ENCODE measurements around the gene RPS6KA2. TPM values are rescaled to one million over a fixed set of nuclear protein-coding genes. Genes with fewer than 3 reads are reported as not detected.

RPS6KA2 gene
- total and polyA plus RNA-seq, 2 donors (not counting 3 experiments of a cell fraction or from before 2014, with no cell fraction given), result 54.5 to 75.8 TPM

- intact Hi-C loops (cut with micrococcal nuclease), result no loop called here
- H3K36me3 ChIP-seq (ENCODE audit: control insufficient read depth in 2 of 2, extremely low read depth in 1 of 2, insufficient read depth in 2 of 2, low read length in 2 of 2), result peaks cover 2 to 9% of the 10 kb centered on the region in 2 experiments
- ChIA-PET CTCF (interaction anchor here (1.2 to 2.9 kb wide), 3 partner anchors 10 to 17 kb away, joined by 3 to 8 read pairs (median 5); no protein-coding TSS in a partner anchor), POLR2A (interaction anchor here (1.3 kb wide), 1 partner anchor 61 kb away, joined by 3 read pairs; no protein-coding TSS in a partner anchor)
- no peak overlapping the region for H2AFZ ChIP-seq (ENCODE audit: low read depth, low read length)
- no peak overlapping the region for H3K4me3 ChIP-seq (replicated peaks in 1 of 3; ENCODE audit: insufficient read depth in 1 of 3, low read depth in 1 of 3, low read length in 3 of 3)
- H4K20me1 ChIP-seq (replicated peaks; ENCODE audit: control insufficient read depth, extremely low read depth, insufficient read depth, low read length), result no peaks in the 10 kb centered on the region
- H3K9me3 ChIP-seq (replicated peaks; ENCODE audit: control insufficient read depth, insufficient read depth, low read length), result no peaks in the 10 kb centered on the region
- peaks cover 3% of the 10 kb centered on the region for H3K79me2 ChIP-seq (ENCODE audit: control insufficient read depth, insufficient read depth, low read length)
- no TSS peak for BruUV-seq (replicated peaks)
- dilution Hi-C loops (cut with MboI; ENCODE audit: extremely low pct_ligation_motif_present, low sequenced_read_pairs), result no loop called here
- H3K27ac ChIP-seq (ENCODE audit: insufficient read depth, low read depth, low read length), result no peak overlapping the region
- FAIRE-seq, result peak; percentile 26
- H3K27me3 ChIP-seq (ENCODE audit: control insufficient read depth in 2 of 2, insufficient read depth in 2 of 2, low read length in 2 of 2), result no peaks in the 10 kb centered on the region
- DNase-seq (ENCODE audit: low read depth, low spot score), result peak; percentile 42
- no peak overlapping the region for H3K4me2 ChIP-seq (ENCODE audit: insufficient read depth, low read length)
- H3K4me1 ChIP-seq (ENCODE audit: control insufficient read depth, extremely low read depth, insufficient read depth, low read length), result peaks cover 22% of the 10 kb centered on the region
- TF ChIP-seq MYC (IDR thresholded peaks at IDR 0.05; ENCODE audit: low read depth, low read length) (no peak), FOS (IDR thresholded peaks at IDR 0.05; ENCODE audit: borderline replicate concordance, insufficient read depth, low read length) (peak; percentile 58)
- H3K9me1 ChIP-seq (replicated peaks; ENCODE audit: control insufficient read depth, extremely low read depth, insufficient read depth, low read length), result no peaks in the 10 kb centered on the region
- no peak overlapping the region for H3K9ac ChIP-seq (replicated peaks; ENCODE audit: extremely low read depth, insufficient read depth, low read length)
Observed at GRCh38 chr6:166567107-166567506, 59.9 kb downstream of the RPS6KA2 start.

- H3K4me2 ChIP-seq (ENCODE audit: insufficient read depth, low read length), result no peak overlapping the region
- no peak overlapping the region for H3K9ac ChIP-seq (replicated peaks; ENCODE audit: extremely low read depth, insufficient read depth, low read length)
- H3K79me2 ChIP-seq (ENCODE audit: control insufficient read depth, insufficient read depth, low read length), result peaks cover 3% of the 10 kb centered on the region
- no peak overlapping the region for H3K4me3 ChIP-seq (replicated peaks in 1 of 3; ENCODE audit: insufficient read depth in 1 of 3, low read depth in 1 of 3, low read length in 3 of 3)
- ChIA-PET POLR2A (interaction anchor here (1.3 kb wide), 1 partner anchor 61 kb away, joined by 3 read pairs; no protein-coding TSS in a partner anchor), CTCF (interaction anchor here (1.2 to 2.9 kb wide), 3 partner anchors 9 to 18 kb away, joined by 3 to 8 read pairs (median 5); no protein-coding TSS in a partner anchor)
- peaks cover 22% of the 10 kb centered on the region for H3K4me1 ChIP-seq (ENCODE audit: control insufficient read depth, extremely low read depth, insufficient read depth, low read length)
- intact Hi-C loops (cut with micrococcal nuclease), result no loop called here
- TF ChIP-seq JUN (IDR thresholded peaks at IDR 0.05; ENCODE audit: borderline replicate concordance, insufficient read depth, insufficient read length, low read depth) (no peak), GATA2 (IDR thresholded peaks at IDR 0.05; ENCODE audit: insufficient read depth, insufficient read length, low read depth, low read length) (no peak), MAX (IDR thresholded peaks at IDR 0.05; ENCODE audit: insufficient read depth, insufficient read length) (no peak), CTCF (IDR thresholded peaks at IDR 0.05; ENCODE audit: extremely low read depth in 1 of 2, insufficient read depth in 1 of 2, low read depth in 1 of 2, low read length in 2 of 2) (no peak), EZH2 (IDR thresholded peaks at IDR 0.05; ENCODE audit: borderline replicate concordance, low read depth, low read length, severe bottlenecking) (no peak), POLR2AphosphoS5 (IDR thresholded peaks at IDR 0.05; ENCODE audit: insufficient read depth, low read depth, low read length) (no peak), MYC (IDR thresholded peaks at IDR 0.05; ENCODE audit: low read depth, low read length) (no peak), POLR2A (IDR thresholded peaks at IDR 0.05; ENCODE audit: low read depth, low read length) (no peak), FOS (IDR thresholded peaks at IDR 0.05; ENCODE audit: borderline replicate concordance, insufficient read depth, low read length) (no peak)
- peaks cover 2 to 9% of the 10 kb centered on the region in 2 experiments for H3K36me3 ChIP-seq (ENCODE audit: control insufficient read depth in 2 of 2, extremely low read depth in 1 of 2, insufficient read depth in 2 of 2, low read length in 2 of 2)
- no peaks in the 10 kb centered on the region for H3K27me3 ChIP-seq (ENCODE audit: control insufficient read depth in 2 of 2, insufficient read depth in 2 of 2, low read length in 2 of 2)
- no peaks in the 10 kb centered on the region for H3K9me3 ChIP-seq (replicated peaks; ENCODE audit: control insufficient read depth, insufficient read depth, low read length)
- DNase-seq (ENCODE audit: low read depth, low spot score) (no peak), FAIRE-seq (no peak)
- H2AFZ ChIP-seq (ENCODE audit: low read depth, low read length), result no peak overlapping the region
- no peaks in the 10 kb centered on the region for H4K20me1 ChIP-seq (replicated peaks; ENCODE audit: control insufficient read depth, extremely low read depth, insufficient read depth, low read length)
- no peaks in the 10 kb centered on the region for H3K9me1 ChIP-seq (replicated peaks; ENCODE audit: control insufficient read depth, extremely low read depth, insufficient read depth, low read length)
- BruUV-seq (replicated peaks), result no TSS peak
- dilution Hi-C loops (cut with MboI; ENCODE audit: extremely low pct_ligation_motif_present, low sequenced_read_pairs), result no loop called here
- H3K27ac ChIP-seq (ENCODE audit: insufficient read depth, low read depth, low read length), result no peak overlapping the region
Observed at GRCh38 chr6:166566026-166567011, 60.7 kb downstream of the RPS6KA2 start.

Data from endothelial cell of umbilical vein (primary cell).